SK-N-SH (cell line): ENCODE data around the gene HP1BP3. TPM values are rescaled to one million over a fixed set of nuclear protein-coding genes. Genes with fewer than 3 reads are reported as not detected.

Experiments used
- CTCF ChIA-PET: fragments of 300-600, 350-600 bp; formaldehyde crosslinking; extraction: SDS; loops from one replicate; lab custom pipeline; 2021; lab: Yijun Ruan, JAX
- POLR2A ChIA-PET: fragments of 350-600 bp; sonication (Branson Sonifier 250); formaldehyde crosslinking; extraction: SDS; loops from one replicate; lab custom pipeline; 2020; ENCODE audit warnings: antibody characterized with exemption, inconsistent platforms; lab: Yijun Ruan, JAX
- DNase-seq: peaks from one replicate; pipeline ENCODE4 v3.0.0; 2012
- H2AFZ ChIP-seq: fragments of 200-600 bp; sonication (generic); 2 replicates; pipeline ENCODE4 v1.8.1; 2016; ENCODE audit warnings: antibody characterized with exemption, mild to moderate bottlenecking, low read depth
- H3F3A ChIP-seq: fragments of 200-600 bp; sonication (generic); replicated peaks from 2 replicates; pipeline ENCODE3; 2016; ENCODE audit warnings: antibody characterized with exemption, mild to moderate bottlenecking; ENCODE audit not compliant: insufficient read depth
- H3K27ac ChIP-seq, 2 experiments: fragments of 200-500 bp in 1 of 2; fragments of 200-600 bp in 1 of 2; sonication (Bioruptor generic) in 1 of 2; sonication (generic), shearing (Covaris generic) in 1 of 2; 2 replicates each; pipeline versions ENCODE4 v1.5.1 to v1.6.1; 2014 to 2016; ENCODE audit warnings: low read depth in 2 of 2, inconsistent platforms in 1 of 2, low read length in 1 of 2, mild to moderate bottlenecking in 1 of 2, mixed read lengths in 1 of 2
- H3K27me3 ChIP-seq: fragments of 200-600 bp; sonication (generic), shearing (Covaris generic); 2 replicates; pipeline ENCODE4 v1.6.1; 2016; ENCODE audit warnings: mixed run types; ENCODE audit not compliant: insufficient read depth
- H3K36me3 ChIP-seq, 2 experiments: fragments of 200-500 bp in 1 of 2; fragments of 200-600 bp in 1 of 2; sonication (Bioruptor generic) in 1 of 2; sonication (generic) in 1 of 2; replicated peaks in 1 of 2; 2 replicates each; pipeline versions ENCODE3 to v1.5.1; 2014 to 2016; ENCODE audit warnings: low read length in 1 of 2, mild to moderate bottlenecking in 1 of 2; ENCODE audit not compliant: insufficient read depth in 2 of 2, control insufficient read depth in 1 of 2
- H3K4me1 ChIP-seq, 2 experiments: fragments of 200-500 bp in 1 of 2; fragments of 200-600 bp in 1 of 2; sonication (Bioruptor generic) in 1 of 2; sonication (generic), shearing (Covaris generic) in 1 of 2; 2 replicates each; pipeline versions ENCODE4 v1.5.1 to v1.6.1; 2014 to 2016; ENCODE audit warnings: low read depth in 1 of 2, low read length in 1 of 2, mixed run types in 1 of 2; ENCODE audit not compliant: insufficient read depth in 2 of 2, control insufficient read depth in 1 of 2
- H3K4me2 ChIP-seq: fragments of 200-600 bp; sonication (generic), shearing (Covaris generic); 2 replicates; pipeline ENCODE4 v1.6.1; 2017; ENCODE audit warnings: mixed run types
- H3K4me3 ChIP-seq, 2 experiments: fragments of 200-500 bp in 1 of 2; fragments of 200-600 bp in 1 of 2; sonication (Bioruptor generic) in 1 of 2; sonication (generic), shearing (Covaris generic) in 1 of 2; 2 replicates each; pipeline versions ENCODE4 v1.5.1 to v1.8.1; 2014 to 2016; ENCODE audit warnings: low read depth in 2 of 2, inconsistent platforms in 1 of 2, low read length in 1 of 2, mild to moderate bottlenecking in 1 of 2, mixed read lengths in 1 of 2, moderate library complexity in 1 of 2
- H3K79me2 ChIP-seq: fragments of 200-600 bp; sonication (generic); 2 replicates; pipeline ENCODE4 v1.8.1; 2017; ENCODE audit warnings: mild to moderate bottlenecking; ENCODE audit not compliant: insufficient read depth
- H3K9ac ChIP-seq: fragments of 200-600 bp; sonication (generic); 2 replicates; pipeline ENCODE4 v1.6.1; 2017; ENCODE audit warnings: mixed run types
- H3K9me2 ChIP-seq: fragments of 200-600 bp; sonication (generic); 2 replicates; pipeline ENCODE4 v1.6.1; 2017; ENCODE audit warnings: mixed run types
- H3K9me3 ChIP-seq: fragments of 200-600 bp; sonication (generic); 2 replicates; pipeline ENCODE4 v1.6.1; 2017; ENCODE audit warnings: mixed run types, mild to moderate bottlenecking, moderate library complexity
- H4K20me1 ChIP-seq: fragments of 200-600 bp; sonication (generic); 2 replicates; pipeline ENCODE4 v1.6.1; 2017; ENCODE audit warnings: mild to moderate bottlenecking, mixed run types; ENCODE audit not compliant: insufficient read depth
- ELF1 ChIP-seq: IDR thresholded peaks from 2 replicates; pipeline ENCODE4 v1.4.0; 2012
- EZH2phosphoT487 ChIP-seq: fragments of 200-600 bp; sonication (generic); IDR thresholded peaks from 2 replicates; pipeline ENCODE4 v1.6.1; 2017; ENCODE audit warnings: low read depth, mixed run types, mild to moderate bottlenecking, antibody characterized with exemption, moderate library complexity, borderline replicate concordance
- FOSL2 ChIP-seq: IDR thresholded peaks from 2 replicates; pipeline ENCODE4 v1.4.0; 2012; ENCODE audit warnings: low read depth, mild to moderate bottlenecking, moderate library complexity, borderline replicate concordance
- FOXJ3 ChIP-seq: sonication (generic); formaldehyde crosslinking; IDR thresholded peaks from 2 replicates; pipeline ENCODE4 v1.5.1; 2020; ENCODE audit warnings: mild to moderate bottlenecking, missing genetic modification reagents
- GABPA ChIP-seq: IDR thresholded peaks from 2 replicates; pipeline ENCODE4 v1.4.0; 2012; ENCODE audit warnings: low read depth, mild to moderate bottlenecking
- GATA2 ChIP-seq: sonication (generic); formaldehyde crosslinking; IDR thresholded peaks from 2 replicates; pipeline ENCODE4 v1.5.0; 2020; ENCODE audit warnings: mild to moderate bottlenecking, missing genetic modification reagents
- IRF3 ChIP-seq: fragments of 150-350 bp; IDR thresholded peaks from 2 replicates; pipeline ENCODE4 v1.6.1; 2016; ENCODE audit warnings: mild to moderate bottlenecking, low read depth, low read length
- MXI1 ChIP-seq: IDR thresholded peaks from 2 replicates; pipeline ENCODE4 v1.6.1; 2012; ENCODE audit warnings: mild to moderate bottlenecking, low read depth, low read length, improper control_type of control experiment
- NFIC ChIP-seq: IDR thresholded peaks from 2 replicates; pipeline ENCODE4 v1.4.0; 2012; ENCODE audit warnings: borderline replicate concordance
- NRF1 ChIP-seq: IDR thresholded peaks from 2 replicates; pipeline ENCODE4 v1.6.1; 2012; ENCODE audit warnings: low read depth, mild to moderate bottlenecking, low read length
- PBX3 ChIP-seq: IDR thresholded peaks from 2 replicates; pipeline ENCODE4; 2012
- RAD21 ChIP-seq: IDR thresholded peaks from 2 replicates; pipeline ENCODE4 v1.6.1; 2012; ENCODE audit warnings: mild to moderate bottlenecking, low read length
- REST ChIP-seq: IDR thresholded peaks from 2 replicates; pipeline ENCODE4 v1.6.1; 2012; ENCODE audit warnings: mild to moderate bottlenecking, low read depth, low read length, moderate library complexity
- RXRA ChIP-seq: IDR thresholded peaks from 2 replicates; pipeline ENCODE4 v1.4.0; 2012; ENCODE audit warnings: low read depth, mild to moderate bottlenecking, borderline replicate concordance
- TAF1 ChIP-seq: IDR thresholded peaks from 2 replicates; pipeline ENCODE4 v1.6.1; 2012; ENCODE audit warnings: low read depth, mild to moderate bottlenecking, low read length, moderate library complexity, borderline replicate concordance
- ZBTB33 ChIP-seq: IDR thresholded peaks from 2 replicates; pipeline ENCODE4 v1.4.0; 2012; ENCODE audit warnings: low read depth, borderline replicate concordance
- WGBS: methylation state at CpG from one replicate; pipeline ENCODE4 v1.1.6; 2017; ENCODE audit warnings: low lambda C conversion rate; 5-methylcytosine and 5-hydroxymethylcytosine counted together
- polyA plus RNA-seq, 3 experiments: library from polyadenylated mRNA; depleted of rRNA; stranded (reverse); fragments of >200 nt; gene quantifications; 2 replicates each; pipeline ENCODE4 v1.2.3, GENCODE V29; 2012

Gene HP1BP3
- polyA plus RNA-seq, 1 of the 3 experiments (the other 2 are of a cell fraction) = 236 TPM

- no peak for TF ChIP-seq IRF3
- no peak for TF ChIP-seq GABPA
- no peak for TF ChIP-seq NRF1
- no peak for TF ChIP-seq ZBTB33
- no peak for TF ChIP-seq PBX3
- no peak for TF ChIP-seq GATA2 (CRISPR knock-in tag)
- TF ChIP-seq NFIC = no peak
- TF ChIP-seq RAD21 = no peak
These were observed 24.8 kb upstream of the HP1BP3 start (continued) for GRCh38 chr1:20811916-20812315.

- WGBS = 88% methylated on average over 4 of the region's 4 CpGs
- Histone ChIP-seq H3K9me3 (no peaks in the 10 kb centered on the region), H3F3A (peaks cover 22% of the 10 kb centered on the region), H3K79me2 (no peaks in the 10 kb centered on the region), H3K9ac (no peak overlapping the region), H3K4me3 (no peak overlapping the region), H3K4me1 (0 out of 4 replicates have a peak, but pooled peaks cover 0 to 5% of the 10 kb centered on the region in 2 experiments), H3K27ac (no peak overlapping the region), H2AFZ (no peak overlapping the region), H3K4me2 (no peak overlapping the region), H4K20me1 (no peaks in the 10 kb centered on the region), H3K27me3 (no peaks in the 10 kb centered on the region)
- POLR2A ChIA-PET = no interaction called here
- no peak for DNase-seq
- TF ChIP-seq EZH2phosphoT487 = no peak
- no peak for TF ChIP-seq TAF1
- no peak for TF ChIP-seq RAD21
- no peak for TF ChIP-seq GABPA
- no peak for TF ChIP-seq REST
- TF ChIP-seq MXI1 = no peak
- no peak for TF ChIP-seq FOXJ3 (CRISPR knock-in tag)
- no peak for TF ChIP-seq ELF1
- no peak for TF ChIP-seq FOSL2
- TF ChIP-seq RXRA = no peak
- TF ChIP-seq, all 33 proteins: peak for 0
- Histone ChIP-seq H3K36me3 (no peaks in the 10 kb centered on the region), H3K9me2 (no peaks in the 10 kb centered on the region)
- CTCF ChIA-PET = no interaction called here
These were observed 6.1 kb upstream of the HP1BP3 start for GRCh38 chr1:20793236-20793635.
